NB4 (cell line): ENCODE results near the gene KLC1.

ENCODE experiments used
- DNase-seq: peaks from one replicate; pipeline ENCODE4 v3.0.0; 2010; ENCODE audit warnings: low read depth
- H3K4me3 ChIP-seq: one replicate; pipeline ENCODE4 v1.5.1; 2011; ENCODE audit warnings: mild to moderate bottlenecking, low read depth, low read length, moderate library complexity
- CTCF ChIP-seq: IDR thresholded peaks from one replicate; pipeline ENCODE4 v1.5.1; 2012; ENCODE audit warnings: low read depth, low read length
- MAX ChIP-seq: IDR thresholded peaks from 2 replicates; pipeline ENCODE4 v1.6.1; 2011; ENCODE audit warnings: low read depth, low read length
- MYC ChIP-seq: IDR thresholded peaks from 2 replicates; pipeline ENCODE4 v1.6.1; 2011; ENCODE audit warnings: low read depth, low read length
- POLR2A ChIP-seq: IDR thresholded peaks from 2 replicates; pipeline ENCODE4 v1.6.1; 2011; ENCODE audit warnings: mild to moderate bottlenecking; ENCODE audit not compliant: insufficient read length; ENCODE audit errors: extremely low read depth

Gene KLC1

DNA sequence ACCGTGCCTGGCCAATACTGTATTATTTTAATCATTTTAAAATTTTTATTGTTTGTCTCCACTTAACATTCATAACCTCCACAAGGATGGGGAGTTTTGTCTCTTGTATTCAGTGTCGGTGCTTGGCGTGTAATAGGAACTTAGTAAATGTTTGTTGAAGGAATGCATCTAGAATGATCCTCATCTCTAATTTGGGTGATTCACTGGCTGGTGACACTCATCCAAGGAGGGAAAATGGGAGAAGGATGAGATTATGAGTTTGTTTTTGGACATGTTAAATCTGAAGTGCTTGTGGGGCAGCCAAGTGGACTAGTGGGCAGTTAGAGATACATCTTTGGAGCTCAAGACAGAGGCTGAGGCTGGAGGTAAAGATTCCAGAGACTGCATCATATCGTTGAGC lies 5.1 kb downstream of the KLC1 start:
- H3K4me3 ChIP-seq, result no peak overlapping the region
- TF ChIP-seq CTCF, result no peak
- no peak for DNase-seq

GRCh38 chr14:103638594-103638993 lies 9.6 kb downstream of the KLC1 start:
- DNase-seq, result no peak
- H3K4me3 ChIP-seq, result no peak overlapping the region
- TF ChIP-seq MYC (no peak), CTCF (no peak), POLR2A (no peak), MAX (no peak)

DNA sequence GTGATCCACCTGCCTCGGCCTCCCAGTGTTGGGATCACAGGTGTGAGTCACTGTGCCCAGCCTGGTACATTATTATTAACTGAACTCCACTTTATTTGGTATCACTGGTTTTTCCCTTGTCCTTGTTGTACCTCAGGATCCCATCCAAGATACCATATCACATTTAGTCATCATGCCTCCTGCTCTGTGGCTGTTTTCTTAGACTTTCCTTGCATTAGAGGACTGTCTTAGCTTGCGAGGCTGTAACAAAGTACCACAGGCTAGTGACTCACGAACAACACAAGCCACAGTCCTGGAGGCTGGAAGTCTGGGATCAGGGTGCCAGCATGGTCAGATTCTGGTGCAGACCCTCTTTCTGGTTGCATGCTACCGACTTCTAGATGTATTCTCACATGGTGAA lies 12.2 kb downstream of the KLC1 start:
- TF ChIP-seq MYC, result no peak
- TF ChIP-seq MAX, result no peak
- TF ChIP-seq CTCF, result no peak
- TF ChIP-seq POLR2A, result no peak
- no peak overlapping the region for H3K4me3 ChIP-seq
- no peak for DNase-seq

GRCh38 chr14:103646189-103646588 lies 17.2 kb downstream of the KLC1 start:
- TF ChIP-seq CTCF (no peak), MAX (no peak), POLR2A (no peak), MYC (no peak)
- H3K4me3 ChIP-seq, result no peak overlapping the region
- no peak for DNase-seq

DNA sequence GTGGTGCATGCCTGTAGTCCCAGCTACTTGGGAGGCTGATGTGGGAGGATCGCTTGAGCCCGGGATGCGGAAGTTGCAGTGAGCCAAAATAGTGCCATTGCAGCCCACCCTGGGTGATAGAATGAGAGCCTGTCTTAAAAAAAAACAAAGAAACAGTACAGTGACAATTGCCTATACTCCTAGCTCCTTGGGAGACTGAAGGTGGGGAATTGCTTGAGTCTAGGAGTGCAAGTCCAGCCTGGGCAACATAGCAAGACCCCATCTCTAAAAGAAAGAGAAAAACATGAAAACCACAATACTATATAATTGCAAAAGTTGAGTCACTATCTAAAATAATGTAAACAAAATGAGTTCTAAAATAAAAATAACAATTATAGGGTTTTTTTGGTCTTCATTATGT lies 20.0 kb downstream of the KLC1 start:
- DNase-seq, result no peak
- TF ChIP-seq MYC (no peak), POLR2A (no peak), CTCF (no peak), MAX (no peak)
- no peak overlapping the region for H3K4me3 ChIP-seq

- no peak overlapping the region for H3K4me3 ChIP-seq
- no peak for DNase-seq
- TF ChIP-seq MYC, result no peak
These were observed 21.2 kb downstream of the KLC1 start for GRCh38 chr14:103650213-103650612.

GRCh38 chr14:103651585-103651984 lies 22.6 kb downstream of the KLC1 start:
- no peak for DNase-seq

More at GRCh38 chr14:103651585-103651984, 22.6 kb downstream of the KLC1 start:
- no peak for TF ChIP-seq MAX
- no peak for TF ChIP-seq CTCF
- TF ChIP-seq MYC, result no peak
- no peak for TF ChIP-seq POLR2A
- H3K4me3 ChIP-seq, result no peak overlapping the region
